Mesangial cell (primary cell): ENCODE measurements around the gene GRN. TPM values are rescaled to one million over a fixed set of nuclear protein-coding genes. Genes with fewer than 3 reads are reported as not detected.

Experiments
- total RNA-seq: library from RNA; depleted of rRNA; stranded (reverse); fragments of >200 nt; gene quantifications from 2 replicates; pipeline ENCODE4 v1.2.3, GENCODE V29; 2015

The GRN gene
- 305 and 1,188 TPM in 2 replicates for total RNA-seq

DNA sequence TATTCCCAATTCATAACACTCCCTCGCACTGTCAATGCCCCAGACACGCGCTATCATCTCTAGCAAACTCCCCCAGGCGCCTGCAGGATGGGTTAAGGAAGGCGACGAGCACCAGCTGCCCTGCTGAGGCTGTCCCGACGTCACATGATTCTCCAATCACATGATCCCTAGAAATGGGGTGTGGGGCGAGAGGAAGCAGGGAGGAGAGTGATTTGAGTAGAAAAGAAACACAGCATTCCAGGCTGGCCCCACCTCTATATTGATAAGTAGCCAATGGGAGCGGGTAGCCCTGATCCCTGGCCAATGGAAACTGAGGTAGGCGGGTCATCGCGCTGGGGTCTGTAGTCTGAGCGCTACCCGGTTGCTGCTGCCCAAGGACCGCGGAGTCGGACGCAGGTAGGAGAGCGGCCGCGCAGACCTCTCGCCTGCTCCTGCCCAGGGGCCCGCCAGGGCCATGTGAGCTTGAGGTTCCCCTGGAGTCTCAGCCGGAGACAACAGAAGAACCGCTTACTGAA, at the start of gene GRN:
Gene GRN (plus strand): TSS at position 364 of the 515 bp plus-strand sequence. CDS start 3,863 bp downstream, outside the sequence.

DNA sequence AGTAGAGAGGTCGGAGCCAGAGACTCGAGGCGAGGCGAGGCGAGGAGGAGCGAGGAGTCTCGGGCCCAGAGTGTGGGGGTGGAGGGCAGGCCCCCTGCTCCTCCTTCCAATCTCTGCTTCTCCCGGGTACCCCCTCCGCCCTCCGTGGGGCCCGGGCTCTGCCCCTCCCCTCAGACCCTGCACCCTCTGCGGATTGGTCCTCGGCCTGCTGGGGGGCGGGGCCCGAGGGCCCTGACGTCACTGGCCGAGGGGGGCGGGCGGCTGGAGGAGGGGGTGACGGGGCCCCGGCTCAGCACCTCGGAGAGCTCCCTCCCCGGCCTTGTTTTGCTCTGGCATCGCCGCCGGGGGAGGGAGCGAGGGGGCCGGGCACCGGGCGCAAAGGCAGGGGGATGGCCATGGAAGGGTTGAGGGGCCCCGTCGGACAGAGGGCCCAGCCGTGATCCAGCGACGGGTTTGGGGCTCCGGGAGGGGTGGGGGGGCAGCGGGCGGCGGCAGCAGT, 36.7 kb upstream of the GRN start, which contains the start of gene RUNDC3A:
Gene RUNDC3A (plus strand): TSS at position 282 of the 499 bp plus-strand sequence. CDS start 232 bp downstream, outside the sequence.

GRCh38 chr17:44324571-44325275, 20.4 kb upstream of the GRN start, which contains the start of gene SLC25A39:
SLC25A39 (minus strand) TSS chr17:44324823; CDS start chr17:44323562, 1,261 bp downstream.

GRCh38 chr17:44363613-44364159, 18.6 kb downstream of the GRN start, which contains the start of gene FAM171A2:
FAM171A2 (minus strand) TSS chr17:44363853; CDS start chr17:44363714, 139 bp downstream.

GRCh38 chr17:44389281-44389680, 44.2 kb downstream of the GRN start, which contains the start of gene ITGA2B:
ITGA2B (minus strand) TSS chr17:44389649; CDS start chr17:44389473, 176 bp downstream.

Other genes starting within 250 kb of the GRN start
- 21.3 and 61.7 TPM in 2 replicates for gene HDAC5, start 221.7 kb upstream of the GRN start, total RNA-seq
- gene HROB, start 203.4 kb upstream of the GRN start, total RNA-seq: 1.9 and 12.2 TPM in 2 replicates
- gene ASB16, start 174.6 kb upstream of the GRN start, total RNA-seq: 0.51 TPM in 1 of 2 replicates, not detected in the other
- 25.1 and 35.2 TPM in 2 replicates for gene TMUB2, start 158.3 kb upstream of the GRN start, total RNA-seq
- 41.6 and 49.2 TPM in 2 replicates for gene ATXN7L3, start 145.4 kb upstream of the GRN start, total RNA-seq
- 38.6 and 45.1 TPM in 2 replicates for gene UBTF, start 125.6 kb upstream of the GRN start, total RNA-seq
- gene SLC4A1, start 77.2 kb upstream of the GRN start, total RNA-seq: not detected in 2 replicates
- gene RUNDC3A, start 36.7 kb upstream of the GRN start, total RNA-seq: 2.3 TPM in 1 of 2 replicates, not detected in the other
- 135 and 149 TPM in 2 replicates for gene SLC25A39, start 20.5 kb upstream of the GRN start, total RNA-seq
- 11.4 and 17.0 TPM in 2 replicates for gene FAM171A2, start 18.6 kb downstream of the GRN start, total RNA-seq
- 0.13 and 0.16 TPM in 2 replicates for gene ITGA2B, start 44.3 kb downstream of the GRN start, total RNA-seq
- gene GPATCH8, start 158.1 kb downstream of the GRN start, total RNA-seq: 13.0 and 18.6 TPM in 2 replicates
- gene FZD2, start 212.2 kb downstream of the GRN start, total RNA-seq: 24.8 and 50.3 TPM in 2 replicates